Measurements from ENCODE around the gene SAXO2.
"Not testable (repeated sequence)": the region's sequence is repeated elsewhere in the genome, so short reads cannot be mapped to it uniquely, and the experiment has no call there.

SAXO2 gene

DNA sequence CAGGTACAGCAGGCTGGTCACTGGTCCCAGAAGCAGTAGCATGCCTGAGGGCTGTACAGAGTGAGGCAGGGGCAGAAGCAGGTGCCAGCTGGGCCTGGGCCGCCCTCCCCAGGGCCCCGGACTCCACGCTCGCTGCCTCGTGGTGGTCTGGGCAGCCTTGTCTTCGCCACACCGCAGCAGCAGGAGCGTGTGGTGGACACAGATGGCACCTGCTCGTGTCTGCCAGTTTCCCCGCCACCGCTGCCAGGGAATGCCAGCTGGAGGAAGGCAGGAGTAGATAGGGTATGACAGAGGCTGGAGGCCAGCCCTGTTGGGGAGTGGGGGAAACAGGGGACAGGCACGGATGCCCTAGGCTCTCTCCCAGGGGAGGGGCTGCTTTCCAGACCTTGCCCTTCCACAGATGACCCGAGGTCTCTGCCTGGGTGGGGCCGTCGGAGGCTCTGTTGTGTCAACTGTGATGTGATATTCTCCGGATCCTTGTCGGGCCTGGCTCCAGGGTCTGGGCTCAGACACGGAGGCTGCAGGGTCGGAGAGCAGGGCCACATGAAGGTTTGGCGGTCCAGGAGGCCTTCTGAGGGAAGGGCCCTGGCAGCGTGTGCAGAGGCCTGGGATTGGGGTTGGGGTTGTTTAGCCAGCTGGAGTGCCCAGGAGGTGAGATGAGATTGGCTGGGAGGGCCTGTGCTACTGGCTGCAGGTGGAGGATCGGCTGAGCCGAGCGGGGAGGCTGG, 53.1 kb downstream of the SAXO2 start:
- no peak for DNase-seq
- Mint-ChIP-seq H3K9me3 (no peaks in the 10 kb centered on the region), H3K4me3 (no peak overlapping the region)

DNA sequence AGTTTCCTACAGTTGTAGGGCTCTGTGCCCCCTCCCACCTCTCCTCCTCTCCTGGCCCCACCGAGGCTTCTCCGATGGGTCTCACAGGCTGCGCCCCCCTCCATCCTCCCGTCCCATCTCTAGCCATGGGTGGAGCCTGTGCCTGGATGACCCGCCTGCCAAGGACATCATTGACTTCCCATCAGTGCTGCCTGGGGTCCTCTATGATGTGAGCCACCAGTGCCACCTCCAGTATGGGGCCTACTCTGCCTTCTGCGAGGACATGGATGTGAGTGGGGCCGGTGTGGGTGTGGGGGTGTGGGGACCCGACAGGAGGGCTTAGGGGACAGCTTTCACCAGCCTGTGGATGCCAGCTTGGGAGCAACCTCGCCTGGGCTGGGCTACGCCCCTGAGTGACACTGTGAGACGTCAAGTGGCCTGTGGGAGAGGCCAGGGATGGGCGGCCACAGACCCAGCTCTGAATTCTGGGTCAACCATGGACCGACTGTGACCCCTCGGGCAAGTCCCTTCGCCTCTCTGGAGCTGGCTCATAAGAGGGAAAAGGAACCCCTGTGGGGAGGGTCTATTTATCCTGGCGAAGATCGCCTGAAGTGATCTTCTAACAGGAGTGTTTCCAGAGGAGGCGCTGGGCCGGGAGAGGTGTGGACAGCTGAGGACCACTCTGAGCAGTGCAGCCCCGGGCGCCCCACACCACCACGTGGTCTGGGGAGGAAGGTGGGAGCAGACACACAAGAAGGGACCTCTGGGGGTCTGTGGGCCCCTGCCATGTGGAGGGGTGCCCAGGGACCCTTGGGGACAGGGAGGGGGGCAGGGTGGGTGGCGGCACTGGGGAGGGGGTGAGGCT, 53.9 kb downstream of the SAXO2 start:
- not testable (repeated sequence) for H3K27ac Mint-ChIP-seq; H3K36me3 Mint-ChIP-seq (ENCODE audit: low read depth); H3K9me3 Mint-ChIP-seq; DNase-seq; H3K4me1 Mint-ChIP-seq; H3K27me3 Mint-ChIP-seq; ATAC-seq; H3K4me3 Mint-ChIP-seq

More for the DNA sequence above, 53.1 kb downstream of the SAXO2 start:
- Mint-ChIP-seq H3K4me1 (no peaks in the 10 kb centered on the region), H3K27ac (no peak overlapping the region), H3K36me3 (ENCODE audit: low read depth) (peaks cover under 1% of the 10 kb centered on the region), H3K27me3 (no peaks in the 10 kb centered on the region)
- ATAC-seq: no peak

DNA sequence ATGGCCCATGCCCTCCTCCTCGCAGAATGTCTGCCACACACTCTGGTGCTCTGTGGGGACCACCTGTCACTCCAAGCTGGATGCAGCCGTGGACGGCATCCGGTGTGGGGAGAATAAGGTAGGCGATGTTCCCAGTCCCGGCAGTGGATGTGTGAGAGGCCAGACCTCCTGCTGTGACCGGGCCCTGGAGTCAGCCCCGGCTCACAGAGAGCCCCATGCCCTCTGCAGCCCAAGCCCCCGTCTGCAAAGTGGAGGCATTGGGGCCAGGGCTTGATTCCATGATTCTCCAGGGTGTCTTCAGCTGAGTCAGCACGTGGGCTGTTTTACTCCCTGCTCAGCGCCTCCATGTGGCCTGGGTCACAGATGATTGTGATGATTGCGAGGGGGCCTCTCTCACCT, 54.5 kb downstream of the SAXO2 start:
- Mint-ChIP-seq H3K4me1 (no peaks in the 10 kb centered on the region), H3K9me3 (no peaks in the 10 kb centered on the region), H3K36me3 (ENCODE audit: low read depth) (no peaks in the 10 kb centered on the region), H3K27ac (no peak overlapping the region), H3K27me3 (no peaks in the 10 kb centered on the region), H3K4me3 (no peak overlapping the region)
- ATAC-seq (no peak), DNase-seq (no peak)

DNA sequence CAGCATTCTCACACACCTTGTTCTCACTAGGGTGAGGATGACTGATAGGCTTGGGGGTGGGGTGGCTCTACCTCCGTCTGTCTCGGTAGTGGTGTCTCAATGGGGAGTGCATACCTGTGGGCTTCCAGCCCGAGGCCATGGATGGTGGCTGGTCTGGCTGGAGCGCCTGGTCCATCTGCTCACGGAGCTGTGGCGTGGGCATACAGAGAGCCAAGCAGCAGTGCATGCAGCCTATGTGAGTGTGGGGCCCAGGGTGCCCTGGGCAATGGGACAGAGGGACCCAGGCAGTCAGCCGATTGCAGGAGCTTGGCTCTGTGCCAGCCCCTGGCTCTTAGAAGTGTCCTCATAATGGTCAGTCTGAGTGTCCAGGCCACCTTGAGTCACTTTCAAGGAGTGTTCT, 54.9 kb downstream of the SAXO2 start:
- H3K36me3 Mint-ChIP-seq (ENCODE audit: low read depth); H3K4me3 Mint-ChIP-seq; ATAC-seq; H3K27me3 Mint-ChIP-seq; H3K27ac Mint-ChIP-seq; H3K4me1 Mint-ChIP-seq; DNase-seq; H3K9me3 Mint-ChIP-seq: not testable (repeated sequence)

DNA sequence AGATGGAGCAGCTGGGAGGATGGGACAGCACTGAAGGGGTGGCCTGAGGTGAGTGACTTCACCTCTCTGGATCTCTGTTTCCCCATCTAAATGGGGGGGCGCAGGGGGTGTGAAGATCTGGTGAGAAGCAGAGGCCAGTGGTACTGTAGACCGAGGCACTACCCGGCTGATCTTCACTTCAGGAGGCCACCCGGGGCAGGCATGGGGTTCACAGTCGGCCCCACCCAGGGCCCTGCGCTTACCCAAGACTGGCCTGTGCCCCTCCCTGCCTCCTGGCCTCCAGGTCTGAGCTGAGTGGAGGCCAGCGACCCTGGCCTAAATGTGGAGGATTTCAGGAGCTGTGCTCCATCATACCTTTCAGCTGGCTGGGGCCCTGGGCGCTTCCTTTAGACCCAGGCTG, 55.7 kb downstream of the SAXO2 start:
- not testable (repeated sequence) for H3K4me3 Mint-ChIP-seq; H3K4me1 Mint-ChIP-seq; DNase-seq; H3K27ac Mint-ChIP-seq; ATAC-seq; H3K36me3 Mint-ChIP-seq (ENCODE audit: low read depth); H3K27me3 Mint-ChIP-seq; H3K9me3 Mint-ChIP-seq

DNA sequence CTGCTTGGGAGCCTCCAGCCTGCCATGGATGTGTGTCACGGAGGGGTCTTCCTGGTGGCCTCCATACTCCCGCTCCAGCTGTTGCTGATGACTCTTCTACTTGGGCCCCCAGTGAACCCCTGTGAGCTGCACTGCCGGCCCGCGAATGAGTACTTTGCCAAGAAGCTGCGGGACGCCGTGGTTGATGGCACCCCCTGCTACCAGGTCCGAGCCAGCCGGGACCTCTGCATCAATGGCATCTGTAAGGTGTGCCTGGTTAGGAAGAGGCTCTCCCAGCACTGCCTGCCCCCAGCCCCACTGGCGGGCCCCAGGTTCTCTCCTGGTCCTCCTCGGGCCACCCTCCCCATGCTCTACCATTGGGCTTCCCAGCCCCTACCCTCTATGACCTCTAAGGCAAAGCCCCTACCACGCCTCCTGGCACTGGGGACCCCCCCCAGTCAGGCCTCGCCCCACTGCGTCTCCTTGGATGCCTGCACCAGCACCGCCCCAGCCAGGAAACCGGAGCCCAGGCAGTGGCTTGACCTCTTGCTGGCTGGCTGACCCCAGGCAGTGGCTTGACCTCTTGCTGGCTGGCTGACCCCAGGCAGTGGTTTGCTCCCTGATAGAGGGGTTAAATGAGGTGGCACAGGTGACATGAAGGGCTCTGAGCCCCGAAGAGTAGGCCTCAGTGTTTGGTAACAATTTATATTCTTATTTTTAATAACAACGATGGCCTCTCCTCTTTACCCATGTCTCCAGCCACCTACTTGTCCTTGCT, 57.1 kb downstream of the SAXO2 start:
- H3K4me1 Mint-ChIP-seq; H3K9me3 Mint-ChIP-seq; DNase-seq; H3K36me3 Mint-ChIP-seq (ENCODE audit: low read depth); ATAC-seq; H3K4me3 Mint-ChIP-seq; H3K27ac Mint-ChIP-seq; H3K27me3 Mint-ChIP-seq: not testable (repeated sequence)

DNA sequence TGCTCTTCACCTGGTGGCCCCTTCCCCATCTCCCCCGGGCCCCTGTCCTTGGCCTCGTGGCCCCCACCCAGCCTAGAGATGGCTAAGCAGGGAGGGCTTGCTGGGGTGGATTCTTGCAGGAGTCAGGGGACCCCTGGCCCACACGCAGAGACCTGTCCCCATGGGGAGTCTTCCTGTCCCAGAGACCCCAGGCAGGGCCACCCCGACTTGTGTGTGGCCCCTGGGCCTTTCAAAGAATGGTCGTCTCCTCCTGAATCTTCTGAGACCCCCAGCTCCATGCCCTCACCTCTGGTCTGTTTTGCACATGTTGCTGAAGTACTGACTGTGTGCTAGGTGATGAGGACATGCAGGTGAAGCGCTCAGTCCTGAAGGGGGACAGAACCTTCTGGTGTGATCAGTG, 58.2 kb downstream of the SAXO2 start:
- H3K36me3 Mint-ChIP-seq (ENCODE audit: low read depth); H3K4me1 Mint-ChIP-seq; H3K4me3 Mint-ChIP-seq; H3K9me3 Mint-ChIP-seq; ATAC-seq; DNase-seq; H3K27me3 Mint-ChIP-seq; H3K27ac Mint-ChIP-seq: not testable (repeated sequence)

DNA sequence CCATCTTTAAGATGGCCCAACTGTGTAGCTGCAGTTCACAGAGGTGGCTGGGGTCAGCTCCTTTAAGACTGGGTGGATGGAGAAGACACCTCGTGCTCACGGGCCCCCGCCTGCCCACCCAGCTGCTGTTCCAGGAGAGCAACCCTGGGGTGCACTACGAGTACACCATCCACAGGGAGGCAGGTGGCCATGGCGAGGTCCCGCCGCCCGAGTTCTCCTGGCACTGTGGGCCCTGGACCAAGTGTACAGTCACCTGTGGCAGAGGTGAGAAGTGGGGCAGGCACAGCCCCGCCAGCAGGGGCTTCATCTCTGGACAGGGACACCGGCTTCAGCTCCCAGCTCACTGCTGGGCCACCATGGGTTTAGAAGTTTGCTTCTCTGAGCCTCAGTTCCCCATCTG, 59.9 kb downstream of the SAXO2 start:
- not testable (repeated sequence) for ATAC-seq; H3K27me3 Mint-ChIP-seq; H3K4me3 Mint-ChIP-seq; H3K9me3 Mint-ChIP-seq; H3K4me1 Mint-ChIP-seq; DNase-seq; H3K36me3 Mint-ChIP-seq (ENCODE audit: low read depth); H3K27ac Mint-ChIP-seq

DNA sequence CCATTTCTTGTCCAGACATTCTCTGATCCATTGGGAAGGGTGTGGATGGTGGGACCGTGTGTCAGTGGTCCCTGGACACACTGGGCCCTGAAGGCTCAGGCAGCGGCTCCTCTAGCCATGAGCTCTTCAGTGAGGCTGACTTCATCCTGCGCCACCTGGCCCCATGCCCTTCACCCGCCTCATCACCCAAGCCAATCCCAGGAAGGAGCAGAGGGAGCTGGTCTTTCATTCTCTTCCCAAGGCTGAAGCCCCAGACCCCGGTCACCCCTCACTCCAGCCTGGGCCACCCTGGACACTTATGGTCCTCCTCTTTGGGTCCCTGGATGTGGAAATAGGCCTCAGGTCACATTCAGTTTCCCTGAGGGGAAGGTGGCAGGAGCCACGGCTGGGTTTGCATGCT, 62.2 kb downstream of the SAXO2 start:
- not testable (repeated sequence) for DNase-seq; H3K4me1 Mint-ChIP-seq; H3K36me3 Mint-ChIP-seq (ENCODE audit: low read depth); H3K4me3 Mint-ChIP-seq; H3K27ac Mint-ChIP-seq; H3K9me3 Mint-ChIP-seq; ATAC-seq; H3K27me3 Mint-ChIP-seq

DNA sequence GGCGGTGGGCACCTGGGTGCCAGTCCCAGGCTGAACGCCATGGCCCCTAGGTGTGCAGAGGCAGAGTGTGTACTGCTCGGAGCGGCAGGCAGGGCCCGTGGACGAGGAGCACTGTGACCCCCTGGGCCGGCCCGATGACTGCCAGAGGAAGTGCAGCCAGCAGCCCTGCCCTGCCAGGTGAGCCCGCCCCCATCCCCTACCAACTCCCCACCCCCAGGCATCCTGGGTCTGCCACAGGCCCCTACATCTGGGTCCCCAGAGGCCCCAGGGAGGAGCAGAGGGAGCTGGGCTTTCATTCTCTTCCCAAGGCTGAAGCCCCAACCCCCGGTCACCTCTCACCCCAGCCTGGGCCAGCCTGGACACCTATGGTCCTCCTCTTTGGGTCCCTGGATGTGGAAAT, 63.0 kb downstream of the SAXO2 start:
- not testable (repeated sequence) for H3K9me3 Mint-ChIP-seq; H3K36me3 Mint-ChIP-seq (ENCODE audit: low read depth); H3K27me3 Mint-ChIP-seq; ATAC-seq; H3K4me3 Mint-ChIP-seq; DNase-seq; H3K4me1 Mint-ChIP-seq; H3K27ac Mint-ChIP-seq

DNA sequence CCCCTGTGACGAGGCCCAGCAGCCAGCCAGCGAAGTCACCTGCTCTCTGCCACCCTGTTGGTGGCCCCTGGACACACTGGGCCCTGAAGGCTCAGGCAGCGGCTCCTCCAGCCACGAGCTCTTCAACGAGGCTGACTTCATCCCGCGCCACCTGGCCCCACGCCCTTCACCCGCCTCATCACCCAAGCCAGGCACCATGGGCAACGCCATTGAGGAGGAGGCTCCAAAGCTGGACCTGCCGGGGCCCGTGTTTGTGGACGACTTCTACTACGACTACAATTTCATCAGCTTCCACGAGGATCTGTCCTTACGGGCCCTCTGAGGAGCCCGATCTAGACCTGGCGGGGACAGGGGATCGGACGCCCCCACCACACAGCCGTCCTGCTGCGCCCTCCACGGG, 64.3 kb downstream of the SAXO2 start:
- not testable (repeated sequence) for H3K27me3 Mint-ChIP-seq; H3K4me3 Mint-ChIP-seq; ATAC-seq; H3K27ac Mint-ChIP-seq; H3K36me3 Mint-ChIP-seq (ENCODE audit: low read depth); H3K9me3 Mint-ChIP-seq; H3K4me1 Mint-ChIP-seq; DNase-seq

DNA sequence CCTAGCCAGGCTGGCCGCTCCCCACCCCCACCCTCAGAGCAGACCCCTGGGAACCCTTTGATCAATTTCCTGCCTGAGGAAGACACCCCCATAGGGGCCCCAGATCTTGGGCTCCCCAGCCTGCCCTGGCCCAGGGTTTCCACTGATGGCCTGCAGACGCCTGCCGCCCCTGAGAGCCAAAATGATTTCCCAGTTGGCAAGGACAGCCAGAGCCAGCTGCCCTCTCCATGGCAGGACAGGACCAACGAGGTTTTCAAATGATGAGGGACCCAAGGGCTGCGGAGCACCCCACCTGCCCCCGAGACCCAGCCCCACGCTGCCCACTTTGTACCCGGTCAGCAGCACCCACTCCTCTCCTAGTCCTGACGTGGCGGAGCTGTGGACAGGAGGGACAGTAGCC, 64.8 kb downstream of the SAXO2 start:
- not testable (repeated sequence) for H3K4me3 Mint-ChIP-seq; H3K36me3 Mint-ChIP-seq (ENCODE audit: low read depth); H3K27me3 Mint-ChIP-seq; H3K9me3 Mint-ChIP-seq; H3K27ac Mint-ChIP-seq; H3K4me1 Mint-ChIP-seq; DNase-seq; ATAC-seq

DNA sequence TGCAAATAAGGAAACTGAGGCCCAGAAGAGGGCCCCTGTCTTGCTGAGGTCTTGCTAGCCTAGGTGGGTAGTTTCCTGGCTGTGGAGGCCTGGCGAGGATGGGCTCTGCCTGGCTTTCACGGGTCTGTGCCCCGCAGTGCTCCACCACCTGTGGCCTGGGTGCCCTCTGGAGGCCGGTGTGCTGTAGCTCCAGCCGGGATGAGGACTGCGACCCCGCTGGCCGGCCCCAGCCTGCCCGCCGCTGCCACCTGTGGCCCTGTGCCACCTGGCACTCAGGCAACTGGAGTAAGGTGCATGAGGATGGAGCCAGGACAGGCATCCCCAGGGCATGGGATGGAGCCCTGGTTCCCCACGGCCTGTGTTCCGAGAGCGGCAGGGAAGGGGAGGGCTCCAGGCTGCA, 66.4 kb downstream of the SAXO2 start:
- not testable (repeated sequence) for H3K4me3 Mint-ChIP-seq; ATAC-seq; H3K4me1 Mint-ChIP-seq; H3K27ac Mint-ChIP-seq; H3K36me3 Mint-ChIP-seq (ENCODE audit: low read depth); H3K9me3 Mint-ChIP-seq; H3K27me3 Mint-ChIP-seq; DNase-seq

DNA sequence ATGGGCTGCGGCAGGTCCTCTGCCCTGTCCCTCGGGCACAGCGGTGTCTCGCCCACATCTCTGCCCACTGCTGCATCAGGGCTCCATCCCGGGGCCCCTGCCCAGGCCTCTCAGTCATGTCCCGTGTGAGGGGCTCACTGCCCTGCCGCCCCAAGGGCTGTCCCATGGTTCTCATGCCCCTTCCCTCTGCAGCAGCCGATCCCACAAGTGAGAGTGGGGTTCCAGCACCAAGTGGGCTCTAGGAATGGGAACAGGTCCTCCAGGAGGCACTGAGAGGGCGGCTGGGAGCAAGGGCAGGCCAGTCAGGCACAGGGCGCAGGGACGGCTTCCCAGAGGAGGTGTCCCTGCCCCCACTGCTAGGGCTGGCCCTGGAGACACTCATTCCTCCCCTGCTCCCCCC, 68.3 kb downstream of the SAXO2 start:
- not testable (repeated sequence) for H3K4me3 Mint-ChIP-seq, H3K27me3 Mint-ChIP-seq

More for the DNA sequence above, 68.3 kb downstream of the SAXO2 start:
- H3K9me3 Mint-ChIP-seq; H3K36me3 Mint-ChIP-seq (ENCODE audit: low read depth); H3K27ac Mint-ChIP-seq; H3K4me1 Mint-ChIP-seq; DNase-seq; ATAC-seq: not testable (repeated sequence)
